ENCODE results near the gene DLG2. TPM values are rescaled to one million over a fixed set of nuclear protein-coding genes. Genes with fewer than 3 reads are reported as not detected.

The DLG2 gene
- total and polyA plus RNA-seq, 7 donors = 0.60 to 25.8 (median 9.7) TPM; not detected in 1

GRCh38 chr11:83671289-83671688 lies 1955.9 kb downstream of the DLG2 start:
- intact Hi-C loops (cut with DNase I) = no loop called here
- Histone ChIP-seq H3K9me3 (no peaks in the 10 kb centered on the region), H3K27ac (no peak overlapping the region), H3K4me1 (peaks cover 0 to 20% (median 4%) of the 10 kb centered on the region in 4 donors), H3K4me3 (no peak overlapping the region), H3K27me3 (no peaks in the 10 kb centered on the region), H3K36me3 (no peaks in the 10 kb centered on the region)
- 81 to 84% methylated on average over 2 of the region's 2 CpGs for WGBS, 2 donors
- DNase-seq = no peak
- TF ChIP-seq POLR2AphosphoS5 (IDR thresholded peaks at IDR 0.05) (no peak), EP300 (IDR thresholded peaks at IDR 0.05) (no peak), POLR2A (IDR thresholded peaks at IDR 0.05) (no peak)
- TF ChIP-seq, protein P1, sequence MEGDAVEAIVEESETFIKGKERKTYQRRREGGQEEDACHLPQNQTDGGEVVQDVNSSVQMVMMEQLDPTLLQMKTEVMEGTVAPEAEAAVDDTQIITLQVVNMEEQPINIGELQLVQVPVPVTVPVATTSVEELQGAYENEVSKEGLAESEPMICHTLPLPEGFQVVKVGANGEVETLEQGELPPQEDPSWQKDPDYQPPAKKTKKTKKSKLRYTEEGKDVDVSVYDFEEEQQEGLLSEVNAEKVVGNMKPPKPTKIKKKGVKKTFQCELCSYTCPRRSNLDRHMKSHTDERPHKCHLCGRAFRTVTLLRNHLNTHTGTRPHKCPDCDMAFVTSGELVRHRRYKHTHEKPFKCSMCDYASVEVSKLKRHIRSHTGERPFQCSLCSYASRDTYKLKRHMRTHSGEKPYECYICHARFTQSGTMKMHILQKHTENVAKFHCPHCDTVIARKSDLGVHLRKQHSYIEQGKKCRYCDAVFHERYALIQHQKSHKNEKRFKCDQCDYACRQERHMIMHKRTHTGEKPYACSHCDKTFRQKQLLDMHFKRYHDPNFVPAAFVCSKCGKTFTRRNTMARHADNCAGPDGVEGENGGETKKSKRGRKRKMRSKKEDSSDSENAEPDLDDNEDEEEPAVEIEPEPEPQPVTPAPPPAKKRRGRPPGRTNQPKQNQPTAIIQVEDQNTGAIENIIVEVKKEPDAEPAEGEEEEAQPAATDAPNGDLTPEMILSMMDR (IDR thresholded peaks at IDR 0.05) = no peak

DNA sequence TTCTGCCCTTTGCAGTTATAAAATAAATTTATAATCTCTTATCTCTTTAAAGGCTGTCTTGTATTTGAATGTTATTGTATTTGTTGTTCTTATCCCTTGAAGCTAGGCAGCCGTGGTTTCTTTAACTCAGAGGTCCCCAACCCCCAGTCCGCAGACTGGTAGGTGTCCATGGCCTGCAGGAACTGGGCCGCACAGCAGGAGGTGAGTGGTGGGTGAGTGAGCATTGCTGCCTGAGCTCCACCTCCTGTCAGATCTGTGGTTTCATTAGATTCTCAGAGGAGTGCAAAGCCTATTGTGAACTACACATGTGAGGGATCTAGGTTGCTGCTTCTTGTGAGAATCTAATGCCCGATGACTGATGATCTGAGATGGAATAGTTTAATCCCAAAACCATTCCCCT lies 1961.0 kb downstream of the DLG2 start:
- no peaks in the 10 kb centered on the region for H3K27me3 ChIP-seq
- no peak for DNase-seq
- no peak overlapping the region for H3K4me3 ChIP-seq
- intact Hi-C loops (cut with DNase I) = no loop called here
- TF ChIP-seq, protein P1 (IDR thresholded peaks at IDR 0.05) = no peak
- no peak for TF ChIP-seq POLR2AphosphoS5 (IDR thresholded peaks at IDR 0.05)
- TF ChIP-seq EP300 (IDR thresholded peaks at IDR 0.05) = no peak
- no peak for TF ChIP-seq POLR2A (IDR thresholded peaks at IDR 0.05)
- 74 to 84% methylated on average over 4 of the region's 4 CpGs for WGBS, 2 donors
- H3K36me3 ChIP-seq = no peaks in the 10 kb centered on the region
- no peak overlapping the region for H3K27ac ChIP-seq
- H3K4me1 ChIP-seq = no peaks in the 10 kb centered on the region
- no peaks in the 10 kb centered on the region for H3K9me3 ChIP-seq

- WGBS, 2 donors = 97 to 98% methylated on average over 4 of the region's 4 CpGs
- Histone ChIP-seq H3K9me3 (no peaks in the 10 kb centered on the region), H3K36me3 (no peaks in the 10 kb centered on the region), H3K4me1 (no peaks in the 10 kb centered on the region), H3K27ac (no peak overlapping the region), H3K4me3 (no peak overlapping the region), H3K27me3 (no peaks in the 10 kb centered on the region)
- TF ChIP-seq POLR2AphosphoS5 (IDR thresholded peaks at IDR 0.05) = no peak
- TF ChIP-seq, protein P1 (IDR thresholded peaks at IDR 0.05) = no peak
- TF ChIP-seq EP300 (IDR thresholded peaks at IDR 0.05) = no peak
- no peak for TF ChIP-seq POLR2A (IDR thresholded peaks at IDR 0.05)
- intact Hi-C loops (cut with DNase I) = no loop called here
- no peak for DNase-seq
Observed at GRCh38 chr11:83663988-83664387, 1963.2 kb downstream of the DLG2 start.

DNA sequence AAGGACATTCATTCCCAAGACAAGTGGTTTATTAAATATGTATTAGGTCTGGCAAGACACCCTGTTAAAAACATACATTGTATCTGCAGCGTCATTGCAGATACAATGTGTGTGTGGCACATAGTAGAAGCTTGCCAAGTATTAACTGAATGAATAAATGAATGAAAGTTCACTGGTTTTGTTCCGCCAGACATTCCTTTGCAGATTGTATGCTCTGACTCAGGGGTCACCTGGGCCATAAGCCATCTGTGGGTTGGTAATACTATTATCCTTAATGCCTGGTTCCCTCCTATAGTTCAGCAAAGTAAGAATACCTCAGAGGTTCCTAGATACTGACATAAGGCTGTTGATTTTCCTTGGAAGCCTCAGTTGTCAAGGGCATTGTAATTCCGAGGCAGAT lies 1963.7 kb downstream of the DLG2 start:
- 80% methylated on average over 3 of the region's 3 CpGs for WGBS, 2 donors
- Histone ChIP-seq H3K4me3 (no peak overlapping the region), H3K36me3 (no peaks in the 10 kb centered on the region), H3K27me3 (no peaks in the 10 kb centered on the region), H3K4me1 (no peaks in the 10 kb centered on the region), H3K27ac (no peak overlapping the region), H3K9me3 (no peaks in the 10 kb centered on the region)
- no peak for TF ChIP-seq POLR2AphosphoS5 (IDR thresholded peaks at IDR 0.05)
- no peak for TF ChIP-seq POLR2A (IDR thresholded peaks at IDR 0.05)
- no peak for TF ChIP-seq EP300 (IDR thresholded peaks at IDR 0.05)
- TF ChIP-seq, protein P1 (IDR thresholded peaks at IDR 0.05) = no peak
- DNase-seq = no peak
- intact Hi-C loops (cut with DNase I) = no loop called here

GRCh38 chr11:83662494-83662893 lies 1964.7 kb downstream of the DLG2 start:
- no peak for TF ChIP-seq POLR2A (IDR thresholded peaks at IDR 0.05)
- TF ChIP-seq, protein P1 (IDR thresholded peaks at IDR 0.05) = no peak
- TF ChIP-seq POLR2AphosphoS5 (IDR thresholded peaks at IDR 0.05) = no peak
- no peak for TF ChIP-seq EP300 (IDR thresholded peaks at IDR 0.05)
- no peak overlapping the region for H3K4me3 ChIP-seq

More at GRCh38 chr11:83662494-83662893, 1964.7 kb downstream of the DLG2 start:
- WGBS, 2 donors = 83 to 84% methylated on average over 1 of the region's 1 CpG
- Histone ChIP-seq H3K4me1 (no peaks in the 10 kb centered on the region), H3K27ac (no peak overlapping the region), H3K27me3 (no peaks in the 10 kb centered on the region), H3K9me3 (no peaks in the 10 kb centered on the region), H3K36me3 (no peaks in the 10 kb centered on the region)
- DNase-seq = no peak
- intact Hi-C loops (cut with DNase I) = no loop called here

Measured in sigmoid colon (tissue), 7 donors.